ENCODE data around the gene PNPLA6.

- TF ChIP-seq POLR2A (IDR thresholded peaks at IDR 0.05) (peak in 2 of 4 donors; percentile 31 to 64), CTCF (IDR thresholded peaks at IDR 0.05) (no peak)
Observed at GRCh38 chr19:7533925-7534480, 1.5 kb upstream of the PNPLA6 start.
